IMR-90 (cell line): ENCODE data around the gene IL36G. TPM values are rescaled to one million over a fixed set of nuclear protein-coding genes. Genes with fewer than 3 reads are reported as not detected.

ENCODE experiments used
- ATAC-seq: fragments of 200-7000 bp; cut with Tn5 transposase; 2 replicates; pipeline ENCODE4 v1.9.1; 2020; ENCODE audit warnings: low read depth, mild to moderate bottlenecking, moderate library complexity
- BruUV-seq: library from RNA; stranded (reverse); fragments of 400-500 nt; replicated peaks from 2 replicates; lab custom pipeline; 2021; lab: Mats Ljungman, UMichigan
- CTCF ChIA-PET: fragments of 300-600 bp; formaldehyde crosslinking; extraction: SDS; loops from one replicate; lab custom pipeline; 2021; ENCODE audit warnings: antibody characterized with exemption; lab: Yijun Ruan, JAX
- POLR2A ChIA-PET: fragments of 300-600 bp; sonication (Branson Sonifier 250); formaldehyde crosslinking; loops from one replicate; lab custom pipeline; 2022; ENCODE audit warnings: antibody characterized with exemption; ENCODE audit not compliant: unreplicated experiment; lab: Charles Lee
- DNase-seq: peaks from one replicate; pipeline ENCODE4 v3.0.0; 2013
- H2AFZ ChIP-seq: replicated peaks from 2 replicates; pipeline ENCODE3; 2013; ENCODE audit warnings: low read length, mild to moderate bottlenecking; ENCODE audit not compliant: poor library complexity
- H2AK5ac ChIP-seq: 2 replicates; pipeline ENCODE4 v1.6.1; 2013; ENCODE audit warnings: low read depth, low read length, inconsistent platforms
- H2AK9ac ChIP-seq: replicated peaks from 2 replicates; pipeline ENCODE3; 2013; ENCODE audit warnings: mild to moderate bottlenecking, low read depth, low read length, moderate library complexity; ENCODE audit not compliant: poor library complexity
- H2BK120ac ChIP-seq: 2 replicates; pipeline ENCODE4 v1.6.1; 2013; ENCODE audit warnings: low read depth, low read length, inconsistent platforms
- H2BK15ac ChIP-seq: 3 replicates; pipeline ENCODE4 v1.6.1; 2013; ENCODE audit warnings: low read depth, low read length, inconsistent platforms
- H2BK20ac ChIP-seq: 2 replicates; pipeline ENCODE4 v1.6.1; 2013; ENCODE audit warnings: low read depth, mild to moderate bottlenecking, inconsistent platforms, low read length, moderate library complexity
- H2BK5ac ChIP-seq: 2 replicates; pipeline ENCODE4 v1.6.1; 2013; ENCODE audit warnings: mild to moderate bottlenecking, low read depth, low read length, inconsistent platforms; ENCODE audit not compliant: poor library complexity, severe bottlenecking
- H3K14ac ChIP-seq: replicated peaks from 2 replicates; pipeline ENCODE4 v1.6.1; 2013; ENCODE audit warnings: low read depth, low read length, inconsistent platforms
- H3K18ac ChIP-seq: 2 replicates; pipeline ENCODE4 v1.6.1; 2013; ENCODE audit warnings: low read depth, low read length, control low read depth
- H3K23ac ChIP-seq: 2 replicates; pipeline ENCODE4 v1.6.1; 2013; ENCODE audit warnings: low read depth, low read length, inconsistent platforms
- H3K27ac ChIP-seq: 2 replicates; pipeline ENCODE4 v1.5.1; 2013; ENCODE audit warnings: mild to moderate bottlenecking, control low read depth, low read length; ENCODE audit not compliant: insufficient read depth
- H3K27me3 ChIP-seq: 2 replicates; pipeline ENCODE4 v1.6.1; 2013; ENCODE audit warnings: low read length; ENCODE audit not compliant: control insufficient read depth, insufficient read depth
- H3K36me3 ChIP-seq: 2 replicates; pipeline ENCODE4 v1.6.1; 2013; ENCODE audit warnings: low read length, mixed read lengths; ENCODE audit not compliant: control insufficient read depth, insufficient read depth
- H3K4ac ChIP-seq: 2 replicates; pipeline ENCODE4 v1.6.1; 2013; ENCODE audit warnings: low read depth, low read length, inconsistent platforms
- H3K4me1 ChIP-seq: 2 replicates; pipeline ENCODE4 v1.6.1; 2013; ENCODE audit warnings: low read length, mixed read lengths; ENCODE audit not compliant: control insufficient read depth, insufficient read depth
- H3K4me2 ChIP-seq: 2 replicates; pipeline ENCODE4 v1.6.1; 2013; ENCODE audit warnings: low read depth, mild to moderate bottlenecking, control low read depth, low read length, moderate library complexity
- H3K4me3 ChIP-seq: 2 replicates; pipeline ENCODE4 v1.5.1; 2013; ENCODE audit warnings: low read depth, mild to moderate bottlenecking, control low read depth, low read length, moderate library complexity; ENCODE audit not compliant: insufficient read depth
- H3K56ac ChIP-seq: 2 replicates; pipeline ENCODE4 v1.6.1; 2013; ENCODE audit warnings: low read length, inconsistent platforms; ENCODE audit not compliant: insufficient read depth; ENCODE audit errors: extremely low read depth
- H3K79me1 ChIP-seq, 2 experiments: 2 replicates each; pipeline ENCODE4 v1.6.1; 2013; ENCODE audit warnings: low read length in 2 of 2, inconsistent platforms in 1 of 2, low read depth in 1 of 2
- H3K9ac ChIP-seq: 2 replicates; pipeline ENCODE4 v1.6.1; 2013; ENCODE audit warnings: low read depth, low read length, control low read depth
- H3K9me1 ChIP-seq: 2 replicates; pipeline ENCODE4 v1.6.1; 2013; ENCODE audit warnings: low read length, inconsistent platforms; ENCODE audit not compliant: insufficient read depth
- H3K9me3 ChIP-seq: 2 replicates; pipeline ENCODE4 v1.6.1; 2013; ENCODE audit warnings: low read length; ENCODE audit not compliant: control insufficient read depth, insufficient read depth
- H4K20me1 ChIP-seq: 2 replicates; pipeline ENCODE4 v1.6.1; 2013; ENCODE audit warnings: low read length, inconsistent platforms; ENCODE audit not compliant: insufficient read depth
- H4K5ac ChIP-seq: 2 replicates; pipeline ENCODE4 v1.6.1; 2013; ENCODE audit warnings: mild to moderate bottlenecking, low read depth, low read length, control low read depth
- H4K8ac ChIP-seq, 2 experiments: 2 replicates each; pipeline ENCODE4 v1.6.1; 2013; ENCODE audit warnings: low read depth in 2 of 2, low read length in 2 of 2, control low read depth in 1 of 2, inconsistent platforms in 1 of 2
- H4K91ac ChIP-seq: 2 replicates; pipeline ENCODE4 v1.6.1; 2013; ENCODE audit warnings: low read depth, low read length, inconsistent platforms; ENCODE audit not compliant: insufficient read depth
- BHLHE40 ChIP-seq: fragments of 150-350 bp; IDR thresholded peaks from 2 replicates; pipeline ENCODE4 v1.6.1; 2016; ENCODE audit warnings: mild to moderate bottlenecking, low read depth, low read length
- CEBPB ChIP-seq: IDR thresholded peaks from 2 replicates; pipeline ENCODE4 v1.6.1; 2012; ENCODE audit warnings: low read depth, low read length, improper control_type of control experiment
- CHD1 ChIP-seq: IDR thresholded peaks from 2 replicates; pipeline ENCODE4 v1.6.1; 2012; ENCODE audit warnings: low read depth, low read length, improper control_type of control experiment
- FOS ChIP-seq: fragments of 150-350 bp; IDR thresholded peaks from 2 replicates; pipeline ENCODE4 v1.6.1; 2016; ENCODE audit warnings: low read depth, low read length
- MAFK ChIP-seq: IDR thresholded peaks from 2 replicates; pipeline ENCODE4 v1.6.1; 2012; ENCODE audit warnings: low read depth, low read length, improper control_type of control experiment
- NFE2L2 ChIP-seq: fragments of 150-350 bp; IDR thresholded peaks from 2 replicates; pipeline ENCODE4 v1.6.1; 2016; ENCODE audit warnings: low read depth, mild to moderate bottlenecking, low read length
- POLR2A ChIP-seq: IDR thresholded peaks from 2 replicates; pipeline ENCODE4 v1.6.1; 2012; ENCODE audit warnings: mild to moderate bottlenecking, low read depth, low read length
- RCOR1 ChIP-seq: IDR thresholded peaks from 2 replicates; pipeline ENCODE4 v1.6.1; 2012; ENCODE audit warnings: mild to moderate bottlenecking, low read length, improper control_type of control experiment; ENCODE audit not compliant: insufficient replicate concordance
- RFX5 ChIP-seq: IDR thresholded peaks from 2 replicates; pipeline ENCODE4 v1.8.0; 2012; ENCODE audit warnings: low read depth, mild to moderate bottlenecking, low read length, moderate library complexity
- SMC3 ChIP-seq: fragments of 150-350 bp; IDR thresholded peaks from 2 replicates; pipeline ENCODE4 v1.6.1; 2016; ENCODE audit warnings: low read depth, mild to moderate bottlenecking, antibody characterized with exemption, low read length, moderate library complexity
- WGBS, 2 experiments: methylation state at CpG; one replicate each; pipeline versions ENCODE4 v1.1.5 to v1.1.7; 2013; ENCODE audit warnings: missing lambda C conversion rate in 2 of 2; ENCODE audit not compliant: insufficient read length in 1 of 2; ENCODE audit errors: extremely low coverage in 2 of 2; 5-methylcytosine and 5-hydroxymethylcytosine counted together
- dilution Hi-C: fragments of 300-500 bp; cut with HindIII; formaldehyde crosslinking; loops from one replicate; pipeline ENCODE4 v1.14.3; 2018; ENCODE audit warnings: low sequenced_read_pairs; ENCODE audit not compliant: unreplicated experiment
- in situ Hi-C: fragments of 300-500 bp; cut with MboI; formaldehyde crosslinking; loops from 3 replicates; pipeline ENCODE4 v1.14.3; 2019; ENCODE audit warnings: low sequenced_read_pairs, inconsistent platforms, mixed read lengths
- intact Hi-C: fragments of 100-400 bp; cut with micrococcal nuclease; formaldehyde crosslinking; loops from 2 replicates; pipeline ENCODE4 v1.10.0; 2022
- polyA plus RNA-seq, 3 experiments: library from polyadenylated mRNA; depleted of rRNA; stranded (reverse); fragments of >200 nt; gene quantifications; 2 replicates each; pipeline ENCODE4 v1.2.3, GENCODE V29; 2012; ENCODE audit warnings: low replicate concordance in 1 of 3
- total RNA-seq: library from RNA; depleted of rRNA; stranded (reverse); fragments of >200 nt; gene quantifications from 2 replicates; pipeline ENCODE4 v1.2.3, GENCODE V29; 2012
- TF ChIP-seq, protein P1 (sequence below): conservative IDR thresholded peaks from 2 replicates; pipeline ENCODE4 v1.5.1; 2012; ENCODE audit warnings: mild to moderate bottlenecking, low read depth, low read length, improper control_type of control experiment

The IL36G gene
- total and polyA plus RNA-seq, 2 of the 4 experiments (the other 2 are of a cell fraction): not detected

DNA sequence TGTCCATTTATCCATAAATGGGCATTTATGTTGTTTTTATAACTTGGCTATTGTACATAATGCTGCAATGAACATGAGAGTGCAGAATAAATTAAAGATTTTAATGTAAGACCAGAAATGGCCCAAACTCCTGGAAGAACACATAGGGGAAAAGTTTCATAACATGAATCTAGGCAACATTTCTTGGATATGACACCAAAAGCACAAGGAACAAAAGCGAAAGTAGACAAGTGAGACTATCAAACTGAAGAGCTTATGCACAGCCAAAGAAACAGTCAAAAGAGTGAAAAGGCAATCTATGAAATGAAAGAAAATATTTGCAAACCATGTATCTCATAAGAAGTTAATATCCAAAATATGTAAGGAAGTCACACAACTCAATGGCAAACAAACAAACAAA lies 33.3 kb downstream of the IL36G start:
- no peak overlapping the region for H2BK20ac ChIP-seq
- no peak overlapping the region for H3K14ac ChIP-seq
- H2BK5ac ChIP-seq: no peak overlapping the region
- H3K27ac ChIP-seq: no peak overlapping the region
- WGBS, 2 experiments: no CpG with 5 or more reads among the region's 1 CpG
- H4K5ac ChIP-seq: no peak overlapping the region
- no peak overlapping the region for H3K4ac ChIP-seq
- no peak overlapping the region for H3K9ac ChIP-seq
- peaks cover 3% of the 10 kb centered on the region for H3K27me3 ChIP-seq
- in situ Hi-C loops (no loop called here), dilution Hi-C loops (no loop called here), intact Hi-C loops (no loop called here)
- H3K79me1 ChIP-seq: no peaks in the 10 kb centered on the region
- no peaks in the 10 kb centered on the region for H3K9me1 ChIP-seq
- H3K9me3 ChIP-seq: no peaks in the 10 kb centered on the region
- H3K36me3 ChIP-seq: no peaks in the 10 kb centered on the region
- no peak overlapping the region for H2AFZ ChIP-seq
- no peaks in the 10 kb centered on the region for H4K20me1 ChIP-seq
- no TSS peak for BruUV-seq
- H3K56ac ChIP-seq: no peak overlapping the region
- no peak overlapping the region for H3K4me3 ChIP-seq
- ChIA-PET POLR2A (no interaction called here), CTCF (no interaction called here)
- no peak overlapping the region for H3K4me2 ChIP-seq
- no peak overlapping the region for H2AK9ac ChIP-seq
- H2BK120ac ChIP-seq: no peak overlapping the region
- H4K91ac ChIP-seq: no peak overlapping the region
- no peak overlapping the region for H2AK5ac ChIP-seq
- H4K8ac ChIP-seq: no peak overlapping the region
- DNase-seq (no peak), ATAC-seq (no peak)
- H2BK15ac ChIP-seq: no peak overlapping the region
- no peaks in the 10 kb centered on the region for H3K4me1 ChIP-seq
- no peak overlapping the region for H3K23ac ChIP-seq
- no peak for TF ChIP-seq POLR2A
- no peak for TF ChIP-seq MAFK
- no peak for TF ChIP-seq CHD1
- TF ChIP-seq NFE2L2: no peak
- TF ChIP-seq, protein P1, sequence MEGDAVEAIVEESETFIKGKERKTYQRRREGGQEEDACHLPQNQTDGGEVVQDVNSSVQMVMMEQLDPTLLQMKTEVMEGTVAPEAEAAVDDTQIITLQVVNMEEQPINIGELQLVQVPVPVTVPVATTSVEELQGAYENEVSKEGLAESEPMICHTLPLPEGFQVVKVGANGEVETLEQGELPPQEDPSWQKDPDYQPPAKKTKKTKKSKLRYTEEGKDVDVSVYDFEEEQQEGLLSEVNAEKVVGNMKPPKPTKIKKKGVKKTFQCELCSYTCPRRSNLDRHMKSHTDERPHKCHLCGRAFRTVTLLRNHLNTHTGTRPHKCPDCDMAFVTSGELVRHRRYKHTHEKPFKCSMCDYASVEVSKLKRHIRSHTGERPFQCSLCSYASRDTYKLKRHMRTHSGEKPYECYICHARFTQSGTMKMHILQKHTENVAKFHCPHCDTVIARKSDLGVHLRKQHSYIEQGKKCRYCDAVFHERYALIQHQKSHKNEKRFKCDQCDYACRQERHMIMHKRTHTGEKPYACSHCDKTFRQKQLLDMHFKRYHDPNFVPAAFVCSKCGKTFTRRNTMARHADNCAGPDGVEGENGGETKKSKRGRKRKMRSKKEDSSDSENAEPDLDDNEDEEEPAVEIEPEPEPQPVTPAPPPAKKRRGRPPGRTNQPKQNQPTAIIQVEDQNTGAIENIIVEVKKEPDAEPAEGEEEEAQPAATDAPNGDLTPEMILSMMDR: no peak
- TF ChIP-seq CEBPB: no peak
- no peak for TF ChIP-seq FOS
- TF ChIP-seq RFX5: no peak
- no peak for TF ChIP-seq SMC3
- no peak for TF ChIP-seq BHLHE40
- TF ChIP-seq RCOR1: no peak
- H3K18ac ChIP-seq: no peak overlapping the region
